Natural killer cell treated with Interleukin-12 subunit alpha and Interleukin-12 subunit beta and Interleukin-15 and Interleukin-18, amount 100 ng/mL, for 72 hours (primary cell): Measurements from ENCODE around the gene LYPD4. TPM values are rescaled to one million over a fixed set of nuclear protein-coding genes. Genes with fewer than 3 reads are reported as not detected.
A peak's percentile ranks its signal among the peaks of the same experiment; 100 is the strongest.

Source experiments
- ATAC-seq, 2 donors: fragments of 150-1000 bp; cut with Tn5 transposase in 1 of 2; sonication (Bioruptor Pico), chemical (Tn5 transposase) in 1 of 2; 2 replicates each; pipeline ENCODE4 v1.10.0; 2021
- DNase-seq: peaks from one replicate; pipeline ENCODE4 v3.0.0; 2022; ENCODE audit warnings: low spot score
- H3K27ac Mint-ChIP-seq, 2 donors: 1 replicate in 1 of 2; 2 replicates in 1 of 2; pipeline ENCODE4 v1.8.0; 2022; ENCODE audit warnings: mixed read lengths in 2 of 2, mild to moderate bottlenecking in 1 of 2, moderate library complexity in 1 of 2
- H3K27me3 Mint-ChIP-seq, 2 donors: 1 replicate in 1 of 2; 2 replicates in 1 of 2; pipeline ENCODE4 v1.8.0; 2022; ENCODE audit warnings: mixed read lengths in 2 of 2
- H3K36me3 Mint-ChIP-seq: one replicate; pipeline ENCODE4 v1.8.0; 2022; ENCODE audit warnings: mixed read lengths
- H3K4me1 Mint-ChIP-seq, 2 donors: 1 replicate in 1 of 2; 2 replicates in 1 of 2; pipeline ENCODE4 v1.8.0; 2022; ENCODE audit warnings: low read depth in 2 of 2, mixed read lengths in 2 of 2, mild to moderate bottlenecking in 1 of 2
- H3K4me3 Mint-ChIP-seq: one replicate; pipeline ENCODE4 v1.8.0; 2022; ENCODE audit warnings: mixed read lengths
- H3K9me3 Mint-ChIP-seq: 2 replicates; pipeline ENCODE4 v1.8.0; 2022; ENCODE audit warnings: mixed read lengths
- total RNA-seq, 2 donors: library from RNA; stranded (reverse); gene quantifications; one replicate each; pipeline ENCODE4 v1.2.3, GENCODE V29; 2022

The LYPD4 gene
- total RNA-seq, 2 donors from 2014 or later, result not detected

- DNase-seq, result no peak
- no peaks in the 10 kb centered on the region for H3K4me1 Mint-ChIP-seq
- peaks cover 12 to 13% of the 10 kb centered on the region in 2 donors for H3K27me3 Mint-ChIP-seq
- H3K9me3 Mint-ChIP-seq, result no peaks in the 10 kb centered on the region
- ATAC-seq, result no peak
- H3K4me3 Mint-ChIP-seq, result no peak overlapping the region
- no peaks in the 10 kb centered on the region for H3K36me3 Mint-ChIP-seq
- H3K27ac Mint-ChIP-seq, result no peak overlapping the region
Measured at GRCh38 chr19:41853344-41853743, 8.9 kb upstream of the LYPD4 start.

GRCh38 chr19:41851456-41851855, 7.0 kb upstream of the LYPD4 start:
- no peak for ATAC-seq
- DNase-seq, result no peak
- H3K36me3 Mint-ChIP-seq, result no peaks in the 10 kb centered on the region
- H3K4me1 Mint-ChIP-seq, result no peaks in the 10 kb centered on the region
- H3K27ac Mint-ChIP-seq, result no peak overlapping the region
- H3K4me3 Mint-ChIP-seq, result no peak overlapping the region
- H3K27me3 Mint-ChIP-seq, result peaks cover 12 to 13% of the 10 kb centered on the region in 2 donors
- no peaks in the 10 kb centered on the region for H3K9me3 Mint-ChIP-seq

DNA sequence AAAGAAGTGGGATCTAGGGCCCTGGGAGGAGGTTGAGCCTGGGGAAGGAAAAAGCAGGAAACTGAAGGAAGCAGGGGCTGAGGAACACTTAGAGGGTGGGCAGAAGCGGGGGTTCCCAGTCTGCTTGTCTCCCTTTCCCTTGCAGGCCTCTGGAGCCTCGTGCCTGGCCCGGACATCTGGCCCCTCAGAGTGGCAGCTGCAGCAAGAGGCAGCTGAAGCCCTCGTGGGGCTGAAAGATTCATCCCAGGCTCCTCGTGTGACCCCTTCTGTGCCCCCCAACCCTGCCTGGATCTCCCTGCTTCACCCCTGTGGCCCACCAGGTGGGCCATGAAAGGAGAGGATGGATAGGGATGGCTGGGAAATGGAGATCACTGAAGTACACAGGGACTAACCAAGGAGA, 5.9 kb upstream of the LYPD4 start:
- no peak overlapping the region for H3K4me3 Mint-ChIP-seq
- ATAC-seq (no peak), DNase-seq (no peak)
- no peaks in the 10 kb centered on the region for H3K36me3 Mint-ChIP-seq
- H3K27me3 Mint-ChIP-seq, result peaks cover 12 to 13% of the 10 kb centered on the region in 2 donors
- H3K9me3 Mint-ChIP-seq, result no peaks in the 10 kb centered on the region
- no peaks in the 10 kb centered on the region for H3K4me1 Mint-ChIP-seq
- H3K27ac Mint-ChIP-seq, result no peak overlapping the region

DNA sequence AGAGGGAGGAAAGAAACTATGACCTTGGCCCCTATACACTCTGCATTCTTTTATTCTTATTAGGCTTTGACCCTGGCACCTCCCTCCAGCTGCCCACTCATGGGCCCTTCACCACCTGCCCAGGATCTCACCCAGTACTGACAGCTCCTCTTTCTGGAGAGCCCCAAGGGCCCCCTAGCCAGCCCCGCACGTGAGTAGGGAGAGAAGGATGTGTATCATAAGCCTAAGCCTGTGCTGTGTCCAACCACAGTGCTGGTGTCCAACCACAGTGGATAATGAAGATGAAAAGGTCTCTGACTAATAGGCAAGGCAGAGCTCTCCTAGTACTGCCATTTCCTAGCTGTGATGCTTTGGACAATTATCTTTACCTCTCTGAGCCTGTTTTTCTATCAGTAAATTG, 4.6 kb upstream of the LYPD4 start:
- Mint-ChIP-seq H3K4me3 (no peak overlapping the region), H3K9me3 (no peaks in the 10 kb centered on the region), H3K27ac (no peak overlapping the region), H3K4me1 (no peaks in the 10 kb centered on the region), H3K27me3 (peaks cover 12 to 13% of the 10 kb centered on the region in 2 donors), H3K36me3 (no peaks in the 10 kb centered on the region)
- DNase-seq, result no peak
- ATAC-seq, result no peak

DNA sequence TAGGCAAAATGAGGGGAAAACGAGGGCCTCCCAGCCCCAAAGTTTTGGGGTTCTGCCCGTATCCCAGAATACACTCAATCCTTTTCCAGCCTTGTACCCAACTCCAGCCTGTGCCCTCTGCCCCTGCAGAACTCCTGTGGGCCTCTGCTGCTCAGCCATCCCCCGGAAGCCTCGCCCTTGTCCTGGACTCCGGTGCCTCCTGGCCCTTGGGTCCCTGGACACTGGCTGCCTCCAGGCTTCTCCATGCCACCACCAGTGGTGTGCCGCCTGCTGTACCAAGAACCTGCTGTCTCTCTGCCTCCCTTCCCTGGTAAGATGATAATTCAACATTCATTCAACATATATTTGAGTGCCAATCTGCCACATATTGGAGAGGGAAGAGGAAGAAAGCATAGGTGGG, 4.2 kb upstream of the LYPD4 start:
- DNase-seq (no peak), ATAC-seq (no peak)
- H3K4me3 Mint-ChIP-seq, result no peak overlapping the region
- H3K27me3 Mint-ChIP-seq, result peaks cover 13 to 14% of the 10 kb centered on the region in 2 donors
- no peaks in the 10 kb centered on the region for H3K4me1 Mint-ChIP-seq
- no peaks in the 10 kb centered on the region for H3K9me3 Mint-ChIP-seq
- no peaks in the 10 kb centered on the region for H3K36me3 Mint-ChIP-seq
- no peak overlapping the region for H3K27ac Mint-ChIP-seq

DNA sequence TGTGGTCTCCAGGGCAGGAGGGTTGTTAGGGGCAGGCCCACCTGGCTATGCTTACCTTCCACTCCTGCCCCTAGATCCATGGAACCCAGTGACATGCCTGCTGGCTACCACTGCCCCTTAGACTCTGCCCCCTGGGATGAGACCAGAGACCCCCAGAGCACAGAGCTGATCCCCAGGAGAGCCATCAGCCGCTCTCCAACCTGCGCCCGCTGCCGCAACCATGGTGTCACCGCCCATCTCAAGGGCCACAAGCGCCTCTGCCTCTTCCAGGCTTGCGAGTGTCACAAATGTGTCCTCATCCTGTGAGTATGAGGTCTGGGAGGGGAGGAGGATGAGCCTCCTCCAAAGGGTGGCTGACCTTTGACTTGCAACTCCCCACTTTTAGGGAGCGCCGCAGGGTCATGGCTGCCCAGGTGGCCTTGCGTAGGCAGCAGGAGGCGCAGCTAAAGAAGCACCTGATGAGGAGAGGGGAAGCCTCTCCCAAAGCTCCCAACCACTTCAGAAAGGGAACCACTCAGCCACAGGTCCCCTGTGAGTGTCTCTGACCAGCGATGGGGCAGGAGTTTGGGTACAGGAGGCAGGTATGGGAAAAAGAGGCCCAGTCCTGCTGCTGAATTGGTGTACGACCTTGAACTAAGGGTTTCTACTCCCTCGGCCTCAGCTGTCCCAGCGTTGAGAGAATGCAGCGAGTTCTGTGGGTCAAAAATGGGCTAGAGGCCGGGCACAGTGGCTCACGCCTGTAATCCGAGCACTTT, 3.0 kb upstream of the LYPD4 start:
- Mint-ChIP-seq H3K36me3 (no peaks in the 10 kb centered on the region), H3K27me3 (peaks cover 13 to 16% of the 10 kb centered on the region in 2 donors)

GRCh38 chr19:41845051-41845590, 638 bp upstream of the LYPD4 start:
- Mint-ChIP-seq H3K27ac (peak overlapping the region in 1 of 2 donors; percentile 27), H3K36me3 (no peaks in the 10 kb centered on the region), H3K27me3 (peaks cover 4 to 10% of the 10 kb centered on the region in 2 donors), H3K4me1 (no peaks in the 10 kb centered on the region), H3K4me3 (no peak overlapping the region), H3K9me3 (no peaks in the 10 kb centered on the region)
- ATAC-seq (no peak), DNase-seq (no peak)

More for the DNA sequence above, 3.0 kb upstream of the LYPD4 start:
- Mint-ChIP-seq H3K4me3 (no peak overlapping the region), H3K9me3 (no peaks in the 10 kb centered on the region), H3K4me1 (no peaks in the 10 kb centered on the region), H3K27ac (no peak overlapping the region)
- ATAC-seq (peak in 1 of 2 donors; percentile 13), DNase-seq (no peak)

DNA sequence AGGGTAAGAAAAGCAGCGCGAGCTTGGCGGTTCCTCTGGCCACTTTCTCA, 343 bp upstream of the LYPD4 start, which contains the start of gene DMRTC2:
DMRTC2 (plus strand) TSS at position 42 of the 50 bp plus-strand sequence. CDS start 2,387 bp downstream, outside the sequence.
- DNase-seq, result no peak
- Mint-ChIP-seq H3K4me1 (no peaks in the 10 kb centered on the region), H3K9me3 (no peaks in the 10 kb centered on the region), H3K27ac (peak within 1 kb of the TSS in 1 of 2 donors; percentile 27), H3K27me3 (peaks cover 6 to 10% of the 10 kb centered on the region in 2 donors), H3K4me3 (no peak within 1 kb of the TSS), H3K36me3 (no peaks in the 10 kb centered on the region)
- no peak for ATAC-seq

DNA sequence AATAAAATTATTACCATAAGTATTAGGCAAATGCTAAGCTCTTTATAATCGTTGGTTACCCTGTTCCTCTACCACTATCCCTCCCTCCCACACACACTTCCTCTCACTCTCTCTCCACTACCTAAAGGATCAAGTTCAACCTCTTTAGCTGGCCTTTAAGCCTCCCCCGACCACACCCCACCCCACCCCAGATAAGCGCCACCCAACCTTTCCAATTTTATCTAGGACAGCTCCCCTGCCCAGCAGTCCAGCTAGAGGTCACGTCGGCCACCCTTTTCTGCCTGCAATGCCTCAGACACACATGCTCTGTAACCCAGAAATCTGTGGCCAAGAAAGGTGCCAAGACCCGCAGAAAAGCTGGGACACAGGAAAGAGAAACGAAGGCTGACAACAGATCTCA, 1.1 kb downstream of the LYPD4 start:
- ATAC-seq (no peak), DNase-seq (no peak)
- Mint-ChIP-seq H3K27me3 (peaks cover 6 to 13% of the 10 kb centered on the region in 2 donors), H3K36me3 (no peaks in the 10 kb centered on the region), H3K9me3 (no peaks in the 10 kb centered on the region), H3K4me1 (no peaks in the 10 kb centered on the region), H3K27ac (no peak overlapping the region), H3K4me3 (no peak overlapping the region)

DNA sequence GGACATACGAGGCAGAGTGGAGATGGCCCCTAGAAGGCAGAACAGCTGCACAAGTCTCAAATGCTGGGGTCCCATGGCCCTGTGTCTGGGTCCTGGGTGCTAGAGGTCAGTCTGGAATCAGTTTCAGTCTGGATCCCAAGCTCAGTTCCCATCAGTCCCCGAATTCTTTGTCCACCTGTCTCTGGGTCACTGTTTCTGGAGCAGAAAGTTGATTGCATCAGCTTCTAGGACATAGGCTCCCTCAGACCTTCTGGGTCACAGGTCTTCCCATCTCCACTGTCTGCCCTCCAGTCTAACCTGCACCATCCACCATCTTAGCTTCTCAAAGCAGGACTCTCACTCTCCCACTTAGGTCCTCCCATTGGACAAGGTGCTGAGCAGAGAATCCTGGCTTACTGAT, 5.3 kb downstream of the LYPD4 start:
- H3K4me1 Mint-ChIP-seq, result peaks cover 0 to 3% of the 10 kb centered on the region in 2 donors
- H3K9me3 Mint-ChIP-seq, result no peaks in the 10 kb centered on the region
- DNase-seq (no peak), ATAC-seq (no peak)
- H3K4me3 Mint-ChIP-seq, result no peak overlapping the region
- no peak overlapping the region for H3K27ac Mint-ChIP-seq
- peaks cover 24 to 29% of the 10 kb centered on the region in 2 donors for H3K27me3 Mint-ChIP-seq
- H3K36me3 Mint-ChIP-seq, result no peaks in the 10 kb centered on the region

GRCh38 chr19:41837981-41838708, 6.3 kb downstream of the LYPD4 start:
- H3K4me3 Mint-ChIP-seq, result no peak overlapping the region
- H3K27me3 Mint-ChIP-seq, result peaks cover 17 to 29% of the 10 kb centered on the region in 2 donors
- no peak overlapping the region for H3K27ac Mint-ChIP-seq
- H3K9me3 Mint-ChIP-seq, result no peaks in the 10 kb centered on the region
- H3K36me3 Mint-ChIP-seq, result no peaks in the 10 kb centered on the region
- DNase-seq (no peak), ATAC-seq (no peak)
- H3K4me1 Mint-ChIP-seq, result peaks cover 0 to 3% of the 10 kb centered on the region in 2 donors

- no peaks in the 10 kb centered on the region for H3K9me3 Mint-ChIP-seq
- no peaks in the 10 kb centered on the region for H3K36me3 Mint-ChIP-seq
- H3K27me3 Mint-ChIP-seq, result peaks cover 16 to 26% of the 10 kb centered on the region in 2 donors
- ATAC-seq (peak; percentile 76 to 80), DNase-seq (peak; percentile 26)
- H3K4me1 Mint-ChIP-seq, result no peaks in the 10 kb centered on the region
- no peak overlapping the region for H3K27ac Mint-ChIP-seq
- H3K4me3 Mint-ChIP-seq, result no peak overlapping the region
Measured at GRCh38 chr19:41821003-41821735, 23.3 kb downstream of the LYPD4 start.

- DNase-seq (no peak), ATAC-seq (no peak)
- peaks cover 8 to 9% of the 10 kb centered on the region in 2 donors for H3K27me3 Mint-ChIP-seq
- no peaks in the 10 kb centered on the region for H3K36me3 Mint-ChIP-seq
- H3K4me3 Mint-ChIP-seq, result no peak overlapping the region
- no peaks in the 10 kb centered on the region for H3K4me1 Mint-ChIP-seq
- no peak overlapping the region for H3K27ac Mint-ChIP-seq
- H3K9me3 Mint-ChIP-seq, result no peaks in the 10 kb centered on the region
Measured at GRCh38 chr19:41816761-41817160, 27.7 kb downstream of the LYPD4 start.

DNA sequence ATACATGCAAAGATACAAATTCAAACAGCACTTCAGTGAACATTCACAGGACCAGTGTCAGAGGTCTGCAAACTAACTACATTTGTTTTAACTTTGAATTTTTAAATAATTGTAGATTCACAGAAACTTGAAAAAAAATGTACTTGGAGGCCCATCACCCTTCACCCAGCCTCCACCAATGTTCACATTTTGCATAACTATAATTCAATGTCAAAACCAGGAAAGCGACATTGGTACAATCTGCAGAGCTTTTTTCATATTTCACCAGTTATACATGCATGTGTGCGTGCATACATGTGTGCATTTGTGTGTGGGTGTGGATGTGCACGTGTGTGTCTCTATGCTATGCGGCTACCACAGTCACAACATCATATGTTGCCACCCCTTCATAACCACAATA, 29.2 kb downstream of the LYPD4 start:
- H3K4me1 Mint-ChIP-seq, result no peaks in the 10 kb centered on the region
- no peak for DNase-seq
- no peaks in the 10 kb centered on the region for H3K36me3 Mint-ChIP-seq
- no peak overlapping the region for H3K4me3 Mint-ChIP-seq
- peaks cover 0 to 5% of the 10 kb centered on the region in 2 donors for H3K27me3 Mint-ChIP-seq
- no peaks in the 10 kb centered on the region for H3K9me3 Mint-ChIP-seq
- no peak overlapping the region for H3K27ac Mint-ChIP-seq
- ATAC-seq, result no peak
